Transverse colon (tissue), 4 donors: ENCODE measurements around the gene F8. TPM values are rescaled to one million over a fixed set of nuclear protein-coding genes. Genes with fewer than 3 reads are reported as not detected.

Experiments
- DNase-seq: peaks from one replicate; pipeline ENCODE4 v3.0.0-alpha.2; 2019
- H3K27ac ChIP-seq, 4 donors: fragments of 200-600 bp; sonication (generic); 2 replicates each; pipeline ENCODE4 v1.5.1; 2016 to 2018; ENCODE audit warnings: inconsistent platforms in 4 of 4
- H3K27me3 ChIP-seq: fragments of 200-600 bp; sonication (generic); 2 replicates; pipeline ENCODE4 v1.5.1; 2017; ENCODE audit warnings: inconsistent platforms
- H3K36me3 ChIP-seq, 4 donors: fragments of 200-600 bp; sonication (generic); 2 replicates each; pipeline ENCODE4 v1.5.1; 2017 to 2019; ENCODE audit warnings: inconsistent platforms in 4 of 4
- H3K4me1 ChIP-seq, 4 donors: fragments of 200-600 bp; sonication (generic); 2 replicates each; pipeline ENCODE4 v1.5.1; 2017 to 2020; ENCODE audit warnings: inconsistent platforms in 4 of 4
- H3K4me3 ChIP-seq, 4 donors: fragments of 200-600 bp; sonication (generic); 1 replicate in 1 of 4; 2 replicates in 3 of 4; pipeline versions ENCODE4 v1.5.1 to v1.6.1; 2017 to 2019; ENCODE audit warnings: inconsistent platforms in 4 of 4
- H3K9me3 ChIP-seq, 2 donors: fragments of 200-600 bp; sonication (generic); 2 replicates each; pipeline ENCODE4 v1.5.1; 2017 to 2019; ENCODE audit warnings: inconsistent platforms in 2 of 2
- CTCF ChIP-seq, 5 experiments: fragments of 200-600 bp in 3 of 5; fragments of 450-650 bp in 2 of 5; sonication (generic) in 3 of 5; IDR thresholded peaks; 1 replicate in 2 of 5; 2 replicates in 3 of 5; pipeline ENCODE4 v1.5.1; 2016 to 2017; ENCODE audit warnings: antibody characterized with exemption in 5 of 5, inconsistent platforms in 3 of 5, mild to moderate bottlenecking in 2 of 5, moderate library complexity in 1 of 5
- EP300 ChIP-seq: sonication (generic); formaldehyde crosslinking; IDR thresholded peaks from one replicate; pipeline ENCODE4 v1.6.1; 2017; ENCODE audit warnings: antibody characterized with exemption, low read depth
- POLR2A ChIP-seq: fragments of 450-650 bp; IDR thresholded peaks from one replicate; pipeline ENCODE4 v1.6.1; 2016; ENCODE audit warnings: antibody characterized with exemption, mild to moderate bottlenecking, moderate library complexity
- POLR2AphosphoS5 ChIP-seq, 3 donors: sonication (generic); formaldehyde crosslinking; IDR thresholded peaks; one replicate each; pipeline ENCODE4 v1.6.1; 2016; ENCODE audit warnings: antibody characterized with exemption in 3 of 3
- WGBS, 2 donors: methylation state at CpG; one replicate each; pipeline ENCODE4 v1.1.5; 2018; ENCODE audit warnings: low coverage in 1 of 2; 5-methylcytosine and 5-hydroxymethylcytosine counted together
- in situ Hi-C, 4 donors: fragments of 200-750 bp; cut with MboI; loops; one replicate each; pipeline versions ENCODE4 v1.15.0 to v1.15.1; 2017; ENCODE audit warnings: low sequenced_read_pairs in 3 of 4, low pct_ligation_motif_present in 1 of 4, low pct_unique_long_range_greater_than_20kb in 1 of 4
- intact Hi-C: fragments of 100-400 bp; cut with DNase I; formaldehyde crosslinking; loops from one replicate; pipeline ENCODE4 v1.15.1; 2023; ENCODE audit warnings: low total_unique reads
- small RNA-seq, 4 donors: library from RNA; depleted of rRNA; stranded (forward); fragments of <200 nt; gene quantifications; one replicate each; pipeline ENCODE3, GENCODE V24; 2016
- total RNA-seq, 4 donors: library from RNA; depleted of rRNA; stranded (reverse); fragments of >200 nt; gene quantifications; one replicate each; pipeline ENCODE4 v1.1.0, GENCODE V29; 2016

The F8 gene
- total RNA-seq, 4 donors from 2014 or later, result 1.2 to 4.5 (median 4.0) TPM

GRCh38 chrX:154793084-154793795 is 229.3 kb downstream of the F8 start:
- Histone ChIP-seq H3K9me3 (no peaks in the 10 kb centered on the region), H3K4me1 (no peaks in the 10 kb centered on the region), H3K27ac (no peak overlapping the region), H3K4me3 (no peak overlapping the region), H3K27me3 (no peaks in the 10 kb centered on the region), H3K36me3 (no peaks in the 10 kb centered on the region)
- intact Hi-C loops, result no loop called here
- 63 to 73% methylated on average over 3 to 7 of the region's 7 CpGs for WGBS, 2 donors
- in situ Hi-C loops, result no loop called here
- no peak for TF ChIP-seq POLR2AphosphoS5 (IDR thresholded peaks at IDR 0.05)
- TF ChIP-seq CTCF (IDR thresholded peaks at IDR 0.05), result no peak
- no peak for TF ChIP-seq EP300
- TF ChIP-seq POLR2A, result no peak
- no peak for DNase-seq

- in situ Hi-C loops, result no loop called here
Observed at GRCh38 chrX:154791939-154792338, 230.6 kb downstream of the F8 start.

GRCh38 chrX:154791467-154791866 is 231.1 kb downstream of the F8 start:
- Histone ChIP-seq H3K27ac (no peak overlapping the region), H3K4me1 (no peaks in the 10 kb centered on the region), H3K27me3 (no peaks in the 10 kb centered on the region), H3K9me3 (no peaks in the 10 kb centered on the region), H3K4me3 (no peak overlapping the region), H3K36me3 (no peaks in the 10 kb centered on the region)
- 94% methylated on average over 4 of the region's 4 CpGs; no CpG with 5 or more reads in 1 of the 2 donors for WGBS, 2 donors
- DNase-seq, result no peak
- intact Hi-C loops, result no loop called here
- TF ChIP-seq POLR2A, result no peak
- TF ChIP-seq POLR2AphosphoS5 (IDR thresholded peaks at IDR 0.05), result no peak
- TF ChIP-seq CTCF (IDR thresholded peaks at IDR 0.05), result no peak
- no peak for TF ChIP-seq EP300
- in situ Hi-C loops, result no loop called here

More at GRCh38 chrX:154791939-154792338, 230.6 kb downstream of the F8 start:
- no peaks in the 10 kb centered on the region for H3K4me1 ChIP-seq
- H3K36me3 ChIP-seq, result no peaks in the 10 kb centered on the region
- WGBS, 2 donors, result 89% methylated on average over 8 of the region's 8 CpGs; no CpG with 5 or more reads in 1 of the 2 donors
- TF ChIP-seq EP300, result no peak
- TF ChIP-seq POLR2A, result no peak
- no peak for TF ChIP-seq POLR2AphosphoS5 (IDR thresholded peaks at IDR 0.05)
- no peak for TF ChIP-seq CTCF (IDR thresholded peaks at IDR 0.05)
- no peak overlapping the region for H3K27ac ChIP-seq
- intact Hi-C loops, result no loop called here
- no peak for DNase-seq
- H3K27me3 ChIP-seq, result no peaks in the 10 kb centered on the region
- no peaks in the 10 kb centered on the region for H3K9me3 ChIP-seq
- no peak overlapping the region for H3K4me3 ChIP-seq

Small RNA genes lying within 50 kb of the gene (small RNA-seq; reads per million reads assigned to genes)
- gene MIR1184-1, result 0 reads per million in 4 donors

Other genes starting within 250 kb of the F8 start
- 10 to 100 TPM; 28.7 to 44.1 (median 32.8) TPM for gene MPP1, start 217.2 kb downstream of the F8 start, total RNA-seq
- gene SMIM9, start 188.1 kb downstream of the F8 start, total RNA-seq, result not detected
- gene F8A1, start 136.4 kb downstream of the F8 start, total RNA-seq, result 10 to 100 TPM in 2 of 4 donors, 1 to 10 TPM in 1, not detected in 1; 1.8 to 18.1 (median 10.0) TPM
- gene FUNDC2, start 4.1 kb upstream of the F8 start, total RNA-seq, result 10 to 100 TPM in 3 of 4 donors, 1 to 10 TPM in 1; 7.8 to 42.9 (median 32.9) TPM
- gene CMC4, start 48.4 kb upstream of the F8 start, total RNA-seq, result 10 to 100 TPM in 1 of 4 donors, 1 to 10 TPM in 2, not detected in 1; 1.4 to 11.7 (median 9.1) TPM
- gene MTCP1, start 48.4 kb upstream of the F8 start, total RNA-seq, result 10 to 100 TPM in 1 of 4 donors, 1 to 10 TPM in 3; 1.6 to 12.9 (median 7.1) TPM
- gene BRCC3, start 48.8 kb upstream of the F8 start, total RNA-seq, result 10 to 100 TPM; 17.3 to 34.2 (median 19.1) TPM
- 10 to 100 TPM in 3 of 4 donors, 1 to 10 TPM in 1; 6.0 to 24.5 (median 22.3) TPM for gene VBP1, start 193.7 kb upstream of the F8 start, total RNA-seq
- gene RAB39B, start 241.8 kb upstream of the F8 start, total RNA-seq, result 1 to 10 TPM in 1 of 4 donors, under 1 TPM in 1, not detected in 2; 0.41 to 1.4 TPM